DND-41 (cell line): ENCODE measurements around the gene GNB1L.

ENCODE experiments used
- ATAC-seq: fragments of 200-7000 bp; cut with Tn5 transposase; 3 replicates; pipeline ENCODE4 v1.9.1; 2021; ENCODE audit warnings: low read depth; ENCODE audit not compliant: insufficient read depth
- DNase-seq: peaks from one replicate; pipeline ENCODE4 v3.0.0-alpha.2; 2020
- H2AFZ ChIP-seq: 2 replicates; pipeline ENCODE4 v1.6.0; 2012; ENCODE audit warnings: low read depth, low read length
- H3K27ac ChIP-seq: 2 replicates; pipeline ENCODE4 v1.5.1; 2012; ENCODE audit warnings: low read length, inconsistent platforms
- H3K27me3 ChIP-seq: fragments of 200-600 bp; sonication (generic); 2 replicates; pipeline ENCODE4 v1.6.0; 2012; ENCODE audit warnings: low read length, mild to moderate bottlenecking, inconsistent platforms; ENCODE audit not compliant: insufficient read depth, poor library complexity
- H3K36me3 ChIP-seq: 2 replicates; pipeline ENCODE4 v1.5.1; 2012; ENCODE audit warnings: low read length, inconsistent platforms; ENCODE audit not compliant: insufficient read depth
- H3K4me1 ChIP-seq: 2 replicates; pipeline ENCODE4 v1.5.1; 2012; ENCODE audit warnings: mild to moderate bottlenecking, low read length; ENCODE audit not compliant: insufficient read depth
- H3K4me2 ChIP-seq: 2 replicates; pipeline ENCODE4 v1.6.0; 2012; ENCODE audit warnings: mild to moderate bottlenecking, moderate library complexity, low read length, inconsistent platforms; ENCODE audit not compliant: insufficient read depth
- H3K4me3 ChIP-seq, 2 experiments: fragments of 200-600 bp in 1 of 2; shearing (Covaris generic) in 1 of 2; 2 replicates each; pipeline ENCODE4 v1.5.1; 2012 to 2016; ENCODE audit warnings: inconsistent platforms in 2 of 2, low read length in 2 of 2, mild to moderate bottlenecking in 2 of 2, low read depth in 1 of 2, moderate library complexity in 1 of 2
- H3K79me2 ChIP-seq: 2 replicates; pipeline ENCODE4 v1.6.0; 2012; ENCODE audit warnings: low read length, inconsistent platforms; ENCODE audit not compliant: insufficient read depth
- H3K9ac ChIP-seq: 2 replicates; pipeline ENCODE4 v1.6.0; 2012; ENCODE audit warnings: low read depth, mild to moderate bottlenecking, inconsistent platforms, low read length, moderate library complexity
- H3K9me3 ChIP-seq: 2 replicates; pipeline ENCODE4 v1.5.1; 2012; ENCODE audit warnings: low read length, moderate library complexity, mild to moderate bottlenecking, inconsistent platforms; ENCODE audit not compliant: insufficient read depth, severe bottlenecking
- H4K20me1 ChIP-seq: 2 replicates; pipeline ENCODE4 v1.6.0; 2012; ENCODE audit warnings: low read length; ENCODE audit not compliant: insufficient read depth
- CTCF ChIP-seq: IDR thresholded peaks from 2 replicates; pipeline ENCODE4 v1.5.1; 2012; ENCODE audit warnings: borderline replicate concordance, low read length, moderate library complexity, mild to moderate bottlenecking; ENCODE audit not compliant: poor library complexity, severe bottlenecking; ENCODE audit errors: extremely low read depth
- EZH2 ChIP-seq: IDR thresholded peaks from 3 replicates; pipeline ENCODE4 v1.6.1; 2012; ENCODE audit warnings: borderline replicate concordance, low read depth, mild to moderate bottlenecking, moderate library complexity, low read length, inconsistent platforms; ENCODE audit not compliant: severe bottlenecking

GNB1L gene

GRCh38 chr22:19864538-19865106 lies 9.9 kb upstream of the GNB1L start:
- H4K20me1 ChIP-seq = no peaks in the 10 kb centered on the region
- TF ChIP-seq CTCF (no peak), EZH2 (no peak)
- no peaks in the 10 kb centered on the region for H3K36me3 ChIP-seq
- H3K4me3 ChIP-seq = no peak overlapping the region
- no peaks in the 10 kb centered on the region for H3K79me2 ChIP-seq
- H3K27me3 ChIP-seq = no peaks in the 10 kb centered on the region
- ATAC-seq (no peak), DNase-seq (no peak)
- H3K27ac ChIP-seq = no peak overlapping the region
- no peak overlapping the region for H2AFZ ChIP-seq
- no peak overlapping the region for H3K9ac ChIP-seq
- no peaks in the 10 kb centered on the region for H3K4me1 ChIP-seq
- no peaks in the 10 kb centered on the region for H3K9me3 ChIP-seq
- H3K4me2 ChIP-seq = no peak overlapping the region

- Histone ChIP-seq H3K27ac (no peak overlapping the region), H3K79me2 (no peaks in the 10 kb centered on the region), H4K20me1 (no peaks in the 10 kb centered on the region), H3K4me2 (no peak overlapping the region), H3K36me3 (no peaks in the 10 kb centered on the region), H3K4me1 (no peaks in the 10 kb centered on the region), H3K9me3 (no peaks in the 10 kb centered on the region), H3K9ac (no peak overlapping the region), H3K27me3 (no peaks in the 10 kb centered on the region), H3K4me3 (no peak overlapping the region), H2AFZ (no peak overlapping the region)
- no peak for TF ChIP-seq EZH2
- TF ChIP-seq CTCF = no peak
- no peak for DNase-seq
- ATAC-seq = no peak
Measured at GRCh38 chr22:19863571-19863970, 8.9 kb upstream of the GNB1L start.

GRCh38 chr22:19862619-19863246 lies 8.1 kb upstream of the GNB1L start:
- DNase-seq (no peak), ATAC-seq (no peak)
- no peaks in the 10 kb centered on the region for H3K36me3 ChIP-seq
- no peaks in the 10 kb centered on the region for H4K20me1 ChIP-seq
- H3K4me2 ChIP-seq = no peak overlapping the region
- H3K4me1 ChIP-seq = no peaks in the 10 kb centered on the region
- peaks cover 1% of the 10 kb centered on the region; the same call in 1 of the 2 replicates for H3K79me2 ChIP-seq
- H3K27ac ChIP-seq = no peak overlapping the region
- H3K27me3 ChIP-seq = no peaks in the 10 kb centered on the region
- H3K9me3 ChIP-seq = no peaks in the 10 kb centered on the region
- no peak overlapping the region for H2AFZ ChIP-seq
- TF ChIP-seq CTCF (no peak), EZH2 (no peak)
- no peak overlapping the region for H3K9ac ChIP-seq
- no peak overlapping the region for H3K4me3 ChIP-seq
